ENCODE results near the gene UEVLD. TPM values are rescaled to one million over a fixed set of nuclear protein-coding genes. Genes with fewer than 3 reads are reported as not detected.

The UEVLD gene
- 23.1 and 25.9 TPM in 2 replicates for total RNA-seq (2022)
- percentile 75 among the genes with signal in this experiment for Bru-seq, nascent RNA
- BruChase-seq, experiment 1, labeled RNA remaining after a 6-hour chase, result percentile 75 among the genes with signal in this experiment
- BruChase-seq, experiment 2, labeled RNA remaining after a 2-hour chase, result percentile 70 among the genes with signal in this experiment
- long read RNA-seq, full-length matches to known transcripts, result 17 of 30 reads
- long read RNA-seq, partial matches to known transcripts, result 1 of 30 reads
- long read RNA-seq, other reads (novel, unspliced or antisense), result 12 of 30 reads

DNA sequence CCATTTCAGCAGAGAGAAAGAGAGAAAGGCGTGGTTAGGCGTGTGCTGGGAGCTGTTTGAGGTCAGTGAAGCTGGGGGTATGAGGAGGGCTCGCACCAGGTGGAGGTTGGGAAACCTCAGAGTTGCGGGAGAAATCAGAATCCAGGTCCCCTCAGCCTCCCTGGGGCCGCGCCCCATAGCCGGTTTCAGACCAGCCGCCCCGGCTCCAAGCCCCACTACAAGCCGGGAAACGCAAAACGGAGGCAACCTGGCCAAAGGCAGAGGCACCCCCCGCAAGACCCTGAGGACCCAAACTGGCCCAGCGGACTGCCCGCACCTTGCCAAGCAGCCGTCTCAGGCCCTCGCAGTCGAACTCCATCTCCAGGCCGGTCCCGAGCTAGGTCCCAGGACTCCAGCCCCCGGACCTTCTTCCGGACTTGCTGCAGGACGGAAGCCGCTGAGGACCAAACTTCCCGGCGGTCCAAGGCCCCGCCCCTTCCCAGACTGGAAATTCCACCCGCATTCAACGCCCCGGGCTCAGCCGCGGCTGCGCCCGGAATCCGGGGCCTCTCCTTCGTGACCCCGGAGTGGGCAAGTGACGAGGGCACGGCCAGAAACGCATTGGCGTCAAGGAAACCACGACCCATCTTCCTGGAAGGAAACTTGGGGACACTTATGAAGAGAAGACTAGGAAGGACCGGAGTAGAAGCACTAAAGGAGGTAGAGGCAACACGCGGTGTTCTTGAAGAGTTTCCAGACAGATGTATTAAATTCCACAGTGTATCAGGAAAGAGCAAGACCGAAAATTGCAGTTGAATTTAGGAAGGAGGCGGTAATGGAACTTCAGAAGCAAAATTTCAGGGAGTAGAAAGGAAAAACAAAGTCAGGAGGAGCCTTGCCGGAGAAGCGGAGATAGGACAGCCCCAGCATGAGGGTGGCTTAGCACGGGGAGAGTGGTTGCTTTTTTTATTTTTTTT, at the start of gene UEVLD:
Gene UEVLD, minus strand, starts transcription at position 438 of the 956 bp plus-strand sequence. Its CDS starts 80 bp downstream, at position 358.
- Mint-ChIP-seq H3K4me3 (ENCODE audit: low read depth, unreplicated experiment) (no peak within 1 kb of the TSS), H3K27ac (ENCODE audit: unreplicated experiment) (no peak within 1 kb of the TSS), H3K9me3 (ENCODE audit: low read depth, unreplicated experiment) (no peaks in the 10 kb centered on the region), H3K27me3 (ENCODE audit: unreplicated experiment) (no peaks in the 10 kb centered on the region), H3K4me1 (ENCODE audit: low read depth, unreplicated experiment) (no peaks in the 10 kb centered on the region), H3K36me3 (ENCODE audit: insufficient read depth, unreplicated experiment) (no peaks in the 10 kb centered on the region)
- CTCF ChIA-PET, result interaction anchor here (1.0 kb wide), 1 partner anchor 133 kb away, joined by 5 read pairs; no protein-coding TSS in a partner anchor
- BruUV-seq (replicated peaks), result no TSS peak
- intact Hi-C loops (cut with micrococcal nuclease; ENCODE audit: unreplicated experiment), result loop anchor here (5.0 kb wide), 1 partner anchor 144 kb away; no protein-coding TSS in a partner anchor
- TF ChIP-seq, protein P1, sequence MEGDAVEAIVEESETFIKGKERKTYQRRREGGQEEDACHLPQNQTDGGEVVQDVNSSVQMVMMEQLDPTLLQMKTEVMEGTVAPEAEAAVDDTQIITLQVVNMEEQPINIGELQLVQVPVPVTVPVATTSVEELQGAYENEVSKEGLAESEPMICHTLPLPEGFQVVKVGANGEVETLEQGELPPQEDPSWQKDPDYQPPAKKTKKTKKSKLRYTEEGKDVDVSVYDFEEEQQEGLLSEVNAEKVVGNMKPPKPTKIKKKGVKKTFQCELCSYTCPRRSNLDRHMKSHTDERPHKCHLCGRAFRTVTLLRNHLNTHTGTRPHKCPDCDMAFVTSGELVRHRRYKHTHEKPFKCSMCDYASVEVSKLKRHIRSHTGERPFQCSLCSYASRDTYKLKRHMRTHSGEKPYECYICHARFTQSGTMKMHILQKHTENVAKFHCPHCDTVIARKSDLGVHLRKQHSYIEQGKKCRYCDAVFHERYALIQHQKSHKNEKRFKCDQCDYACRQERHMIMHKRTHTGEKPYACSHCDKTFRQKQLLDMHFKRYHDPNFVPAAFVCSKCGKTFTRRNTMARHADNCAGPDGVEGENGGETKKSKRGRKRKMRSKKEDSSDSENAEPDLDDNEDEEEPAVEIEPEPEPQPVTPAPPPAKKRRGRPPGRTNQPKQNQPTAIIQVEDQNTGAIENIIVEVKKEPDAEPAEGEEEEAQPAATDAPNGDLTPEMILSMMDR (IDR thresholded peaks at IDR 0.05; ENCODE audit: unreplicated experiment), result no peak
- DNase-seq, result peak; percentile 91

DNA sequence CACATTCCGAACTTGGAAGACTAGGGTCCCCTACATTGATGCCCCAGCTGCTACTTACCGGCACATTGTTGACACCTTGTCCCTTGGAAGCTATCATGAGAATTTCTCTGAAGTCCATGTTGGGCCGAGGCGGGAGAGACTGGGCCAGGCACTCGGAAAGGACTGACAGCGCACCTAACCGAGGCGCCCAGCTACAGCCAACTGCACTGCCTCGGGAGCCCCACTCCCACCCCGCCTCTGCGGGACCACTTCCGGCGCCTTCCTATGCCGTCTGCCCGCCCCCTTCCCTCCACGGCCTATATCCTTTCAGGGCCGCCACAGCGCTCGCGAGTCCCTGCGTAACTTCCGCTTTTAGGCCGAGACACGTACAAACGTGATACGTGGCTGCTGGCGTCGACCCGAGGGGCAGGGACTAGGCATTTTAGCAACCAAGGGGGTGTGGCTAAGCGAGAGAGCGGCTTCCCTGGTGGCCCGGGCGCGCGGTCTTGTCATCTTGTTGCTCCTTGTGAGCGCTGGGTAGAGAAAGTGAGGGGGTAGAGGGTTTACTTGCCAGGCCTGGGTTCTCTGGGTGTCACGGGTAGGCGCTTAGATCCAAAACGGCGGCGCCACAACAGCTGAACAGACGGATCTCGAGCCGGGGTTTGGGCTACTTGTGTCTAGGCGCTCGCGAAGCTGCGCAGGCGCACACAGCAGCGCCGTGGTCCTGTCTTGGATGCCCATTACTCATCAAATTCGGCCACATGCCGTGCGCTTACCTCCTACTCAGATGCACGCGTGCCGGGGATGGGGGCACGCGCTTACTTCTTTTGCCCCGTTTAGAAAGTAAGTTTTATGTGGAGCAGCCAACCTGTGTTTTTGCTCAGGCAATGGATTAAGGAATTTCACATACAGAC, 45.9 kb upstream of the UEVLD start, which contains the start of gene SPTY2D1:
Gene SPTY2D1, minus strand, starts transcription at position 203 of the 893 bp plus-strand sequence. Its CDS starts 85 bp downstream, at position 118.
- Mint-ChIP-seq H3K4me1 (ENCODE audit: low read depth, unreplicated experiment) (no peaks in the 10 kb centered on the region), H3K4me3 (ENCODE audit: low read depth, unreplicated experiment) (peak within 1 kb of the TSS; percentile 82), H3K9me3 (ENCODE audit: low read depth, unreplicated experiment) (no peaks in the 10 kb centered on the region), H3K27me3 (ENCODE audit: unreplicated experiment) (no peaks in the 10 kb centered on the region), H3K36me3 (ENCODE audit: insufficient read depth, unreplicated experiment) (peaks cover 21% of the 10 kb centered on the region), H3K27ac (ENCODE audit: unreplicated experiment) (peak within 1 kb of the TSS; percentile 95)
- intact Hi-C loops (cut with micrococcal nuclease; ENCODE audit: unreplicated experiment), result loop anchor here (10.0 kb wide), 1 partner anchor 90 kb away; the partner anchor contains the start of gene IGSF22
- CTCF ChIA-PET, result interaction anchor here (1.1 to 2.1 kb wide), 2 partner anchors 87 to 112 kb away, joined by 3 to 7 read pairs; no protein-coding TSS in a partner anchor
- peak; percentile 97 for DNase-seq
- TF ChIP-seq, protein P1 (IDR thresholded peaks at IDR 0.05; ENCODE audit: unreplicated experiment), result no peak
- TSS peak; percentile 96 for BruUV-seq (replicated peaks)

DNA sequence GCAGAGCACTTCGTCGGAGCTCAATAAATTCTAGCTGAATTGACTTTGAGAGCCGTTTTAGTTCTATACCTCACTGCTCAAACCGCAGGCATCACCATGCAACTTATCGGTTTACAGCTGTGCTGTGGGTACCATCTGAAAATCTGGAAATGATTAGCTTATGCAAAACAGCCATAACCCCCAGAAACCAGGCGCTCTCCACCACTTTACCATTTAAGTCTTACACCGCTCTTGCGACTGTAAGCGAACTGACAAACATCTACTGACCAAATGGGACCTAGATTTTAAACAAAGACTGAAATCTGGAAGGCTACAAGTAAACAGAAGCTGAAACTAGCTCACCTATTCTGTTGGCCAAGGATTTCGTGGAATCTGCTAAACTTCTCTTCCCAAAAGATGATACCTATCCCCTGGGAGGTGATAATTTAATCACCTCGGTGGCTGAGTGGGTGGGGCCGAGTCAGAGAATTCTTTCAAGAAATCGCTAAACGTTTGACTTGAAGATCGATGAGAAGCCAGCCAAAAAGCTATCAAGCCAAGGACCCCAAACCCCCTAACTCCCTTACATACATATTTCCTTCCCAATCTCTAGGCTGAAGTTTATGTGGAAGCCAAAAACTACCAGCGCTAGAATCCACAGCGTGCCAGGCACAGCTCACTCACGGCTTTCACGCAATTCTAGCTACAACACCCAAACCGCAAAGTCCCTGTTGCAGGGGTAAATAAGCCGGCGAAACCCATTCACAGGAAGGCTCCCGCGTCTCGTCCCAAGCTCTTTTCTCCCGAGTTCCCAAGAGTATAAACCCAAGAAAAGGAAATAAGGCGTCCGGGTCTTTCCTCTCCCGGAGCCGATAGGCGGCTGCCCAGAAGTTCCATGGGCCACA, 45.0 kb upstream of the UEVLD start:
- BruUV-seq (replicated peaks), result TSS peak; percentile 51
- DNase-seq, result peak; percentile 2
- intact Hi-C loops (cut with micrococcal nuclease; ENCODE audit: unreplicated experiment), result loop anchor here (10.0 kb wide), 1 partner anchor 91 kb away; the partner anchor contains the start of gene IGSF22
- H3K4me3 Mint-ChIP-seq (ENCODE audit: low read depth, unreplicated experiment), result peak overlapping the region; percentile 82
- TF ChIP-seq, protein P1 (IDR thresholded peaks at IDR 0.05; ENCODE audit: unreplicated experiment), result no peak
- H3K27me3 Mint-ChIP-seq (ENCODE audit: unreplicated experiment), result no peaks in the 10 kb centered on the region
- H3K9me3 Mint-ChIP-seq (ENCODE audit: low read depth, unreplicated experiment), result no peaks in the 10 kb centered on the region
- H3K4me1 Mint-ChIP-seq (ENCODE audit: low read depth, unreplicated experiment), result no peaks in the 10 kb centered on the region
- CTCF ChIA-PET, result interaction anchor here (1.1 to 2.1 kb wide), 3 partner anchors 88 to 113 kb away, joined by 3 to 7 read pairs (median 3); no protein-coding TSS in a partner anchor
- H3K27ac Mint-ChIP-seq (ENCODE audit: unreplicated experiment), result peak overlapping the region; percentile 95
- H3K36me3 Mint-ChIP-seq (ENCODE audit: insufficient read depth, unreplicated experiment), result peaks cover 21% of the 10 kb centered on the region
